ENCODE results near the gene SPATA16.
"Not testable (repeated sequence)": the region's sequence is repeated elsewhere in the genome, so short reads cannot be mapped to it uniquely, and the experiment has no call there.

The SPATA16 gene

GRCh38 chr3:173055228-173055933 is 85.7 kb downstream of the SPATA16 start:
- DNase-seq = no peak

GRCh38 chr3:173049360-173049759 is 91.7 kb downstream of the SPATA16 start:
- DNase-seq = no peak

- DNase-seq = no peak
Measured at GRCh38 chr3:173045770-173046382, 95.2 kb downstream of the SPATA16 start.

- no peak for DNase-seq
Measured at GRCh38 chr3:173044998-173045397, 96.0 kb downstream of the SPATA16 start.

GRCh38 chr3:173043757-173044156 is 97.3 kb downstream of the SPATA16 start:
- no peak for DNase-seq

- DNase-seq = no peak
Measured at GRCh38 chr3:173038484-173038871, 102.6 kb downstream of the SPATA16 start.

- DNase-seq = no peak
Measured at GRCh38 chr3:173037840-173038483, 103.1 kb downstream of the SPATA16 start.

- DNase-seq = no peak
Measured at GRCh38 chr3:173030273-173030672, 110.8 kb downstream of the SPATA16 start.

- no peak for DNase-seq
Measured at GRCh38 chr3:173028351-173028750, 112.7 kb downstream of the SPATA16 start.

- no peak for DNase-seq
Measured at GRCh38 chr3:173027429-173027828, 113.6 kb downstream of the SPATA16 start.

- no peak for DNase-seq
Measured at GRCh38 chr3:173025941-173026340, 115.1 kb downstream of the SPATA16 start.

GRCh38 chr3:173021547-173022185 is 119.4 kb downstream of the SPATA16 start:
- DNase-seq = no peak

- DNase-seq = not testable (repeated sequence)
Measured at GRCh38 chr3:173020128-173020527, 120.9 kb downstream of the SPATA16 start.

- no peak for DNase-seq
Measured at GRCh38 chr3:173019378-173019777, 121.7 kb downstream of the SPATA16 start.

GRCh38 chr3:173018758-173019157 is 122.3 kb downstream of the SPATA16 start:
- DNase-seq = no peak

- no peak for DNase-seq
Measured at GRCh38 chr3:173013219-173013832, 127.7 kb downstream of the SPATA16 start.

GRCh38 chr3:173009410-173009809 is 131.6 kb downstream of the SPATA16 start:
- no peak for DNase-seq

- no peak for DNase-seq
Measured at GRCh38 chr3:173008978-173009377, 132.1 kb downstream of the SPATA16 start.

GRCh38 chr3:173007079-173007723 is 133.8 kb downstream of the SPATA16 start:
- DNase-seq = no peak

GRCh38 chr3:173006006-173006405 is 135.0 kb downstream of the SPATA16 start:
- no peak for DNase-seq

GRCh38 chr3:173004681-173005080 is 136.4 kb downstream of the SPATA16 start:
- DNase-seq = no peak

- no peak for DNase-seq
Measured at GRCh38 chr3:173003956-173004355, 137.1 kb downstream of the SPATA16 start.

- no peak for DNase-seq
Measured at GRCh38 chr3:173003471-173003870, 137.6 kb downstream of the SPATA16 start.

Data from KG1 (cell line).